ENCODE results near the gene RNF212B. TPM values are rescaled to one million over a fixed set of nuclear protein-coding genes. Genes with fewer than 3 reads are reported as not detected.
A peak's percentile ranks its signal among the peaks of the same experiment; 100 is the strongest.
"Not testable (repeated sequence)": the region's sequence is repeated elsewhere in the genome, so short reads cannot be mapped to it uniquely, and the experiment has no call there.

The RNF212B gene, protein sequence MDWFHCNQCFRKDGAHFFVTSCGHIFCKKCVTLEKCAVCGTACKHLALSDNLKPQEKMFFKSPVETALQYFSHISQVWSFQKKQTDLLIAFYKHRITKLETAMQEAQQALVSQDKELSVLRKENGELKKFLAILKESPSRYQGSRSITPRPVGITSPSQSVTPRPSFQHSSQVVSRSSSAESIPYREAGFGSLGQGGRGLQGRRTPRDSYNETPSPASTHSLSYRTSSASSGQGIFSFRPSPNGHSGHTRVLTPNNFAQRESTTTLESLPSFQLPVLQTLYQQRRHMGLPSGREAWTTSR
- total RNA-seq (2014; rRNA removed; shearing (Covaris generic); ENCODE audit: low replicate concordance): not detected in 2 replicates

DNA sequence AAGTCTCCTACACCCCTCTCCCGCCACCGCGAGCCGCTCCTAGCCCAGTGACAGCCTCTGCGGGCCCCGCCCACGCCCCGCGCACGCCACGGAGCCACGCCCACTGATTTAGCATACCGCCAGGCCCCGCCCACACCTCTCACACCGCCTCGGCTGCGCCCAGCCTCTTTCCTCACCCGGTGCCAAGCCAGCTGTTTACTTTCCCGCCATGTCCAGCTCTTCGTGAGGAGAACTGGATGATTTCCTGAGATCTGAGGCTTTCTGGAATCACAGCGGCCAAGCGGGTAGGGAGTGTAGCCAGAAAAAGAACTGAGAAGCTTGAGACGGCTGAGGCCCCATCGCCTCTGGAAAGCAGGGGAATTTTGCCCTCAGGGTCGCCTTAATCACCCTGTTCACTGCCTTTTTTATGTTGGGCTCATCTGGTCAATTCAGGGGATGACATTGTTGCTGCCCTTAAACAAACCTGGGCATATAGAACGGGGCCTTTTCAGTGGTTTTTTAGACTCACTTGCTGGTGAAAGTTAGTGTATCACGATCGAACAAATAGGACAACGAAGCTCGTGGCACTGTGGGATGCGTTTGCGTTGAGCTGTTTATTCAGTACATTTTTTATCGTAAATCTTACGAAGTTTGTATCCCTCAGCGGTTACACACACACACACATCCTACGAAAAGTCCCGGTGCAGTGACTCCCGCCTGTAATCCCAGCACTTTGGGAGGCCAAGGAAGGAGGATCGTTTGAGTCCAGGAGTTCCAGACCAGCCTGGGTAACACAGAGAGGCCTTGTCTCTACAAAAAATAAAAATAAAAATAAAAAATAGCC is at the start of gene RNF212B:
TSS of gene RNF212B (plus strand) at position 165 of the 823 bp plus-strand sequence. CDS start 2,410 bp downstream, outside the sequence.
- Histone ChIP-seq H3K4me2 (ENCODE audit: low read depth, low read length, poor library complexity, severe bottlenecking) (peak within 1 kb of the TSS; percentile 67), H3K27me3 (ENCODE audit: low read length) (no peaks in the 10 kb centered on the region; the same call in 1 of the 2 replicates), H3K9ac (ENCODE audit: low read length) (no peak within 1 kb of the TSS), H3K9me3 (ENCODE audit: low read length) (no peaks in the 10 kb centered on the region), H3K4me3 (ENCODE audit: low read length) (peak within 1 kb of the TSS; percentile 45; the same call in 1 of the 2 replicates), H3K9me2 (replicated peaks; ENCODE audit: insufficient read depth, low read length) (no peaks in the 10 kb centered on the region), H4K20me1 (ENCODE audit: insufficient read depth, low read depth, low read length) (no peaks in the 10 kb centered on the region), H3K4me1 (ENCODE audit: low read length) (peaks cover 27% of the 10 kb centered on the region), H2AFZ (ENCODE audit: low read length) (peak within 1 kb of the TSS; percentile 30; the same call in 1 of the 2 replicates), H3K79me2 (ENCODE audit: low read length) (no peaks in the 10 kb centered on the region), H3K36me3 (ENCODE audit: insufficient read depth, low read length) (no peaks in the 10 kb centered on the region), H3K27ac (ENCODE audit: low read length) (no peak within 1 kb of the TSS)
- DNase-seq: peak; percentile 89

DNA sequence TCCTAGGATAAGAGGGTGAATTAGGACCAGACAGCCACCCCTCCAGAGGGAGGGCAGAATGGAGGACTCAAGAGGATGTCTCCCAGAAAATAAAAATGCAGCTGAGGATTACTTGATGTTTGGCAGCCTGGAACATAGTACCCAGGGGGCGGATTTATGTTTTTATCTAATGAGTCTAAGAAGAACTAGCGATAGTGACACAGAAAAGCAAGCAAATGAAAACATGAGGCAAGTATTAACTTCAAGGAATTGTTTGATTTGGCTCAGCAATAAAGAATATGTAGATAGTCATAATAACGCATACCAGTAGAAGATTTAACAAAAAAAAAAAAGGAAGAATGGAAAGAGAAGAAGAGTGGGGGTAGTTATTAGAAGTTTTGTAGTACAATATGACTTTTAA is 44.3 kb upstream of the RNF212B start:
- Histone ChIP-seq H3K36me3 (ENCODE audit: insufficient read depth, low read length) (no peaks in the 10 kb centered on the region), H3K27me3 (ENCODE audit: low read length) (no peaks in the 10 kb centered on the region), H3K9ac (ENCODE audit: low read length) (no peak overlapping the region), H3K4me1 (ENCODE audit: low read length) (no peaks in the 10 kb centered on the region), H3K79me2 (ENCODE audit: low read length) (no peaks in the 10 kb centered on the region), H4K20me1 (ENCODE audit: insufficient read depth, low read depth, low read length) (no peaks in the 10 kb centered on the region), H3K27ac (ENCODE audit: low read length) (no peak overlapping the region), H3K4me3 (ENCODE audit: low read length) (no peak overlapping the region), H3K4me2 (ENCODE audit: low read depth, low read length, poor library complexity, severe bottlenecking) (no peak overlapping the region), H2AFZ (ENCODE audit: low read length) (no peak overlapping the region), H3K9me2 (replicated peaks; ENCODE audit: insufficient read depth, low read length) (no peaks in the 10 kb centered on the region), H3K9me3 (ENCODE audit: low read length) (no peaks in the 10 kb centered on the region)
- DNase-seq: no peak

DNA sequence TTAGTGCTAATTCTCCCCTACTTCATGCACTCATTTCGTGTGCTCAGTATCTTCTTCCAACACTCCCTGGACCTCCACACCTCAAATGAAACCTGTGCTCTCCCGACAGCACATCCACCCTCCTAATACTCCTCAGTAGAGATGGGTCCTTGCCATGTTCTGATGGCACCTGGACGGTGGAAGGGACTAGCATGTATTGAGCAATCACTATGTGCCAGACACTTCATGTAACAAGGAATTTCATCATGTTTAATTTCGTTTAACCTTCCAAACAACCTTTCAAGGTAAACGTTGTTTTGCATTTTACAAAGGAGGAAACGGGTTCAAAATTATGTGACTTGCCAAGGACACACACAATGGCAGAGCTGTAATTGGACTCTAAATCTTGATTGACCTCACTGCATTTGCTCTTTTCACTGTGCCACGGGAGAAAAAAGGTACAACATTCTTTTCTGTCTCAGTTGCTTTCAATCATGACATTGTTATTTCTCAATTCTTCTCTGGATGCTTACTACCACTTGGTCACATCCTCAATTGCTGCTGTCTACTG is 42.1 kb upstream of the RNF212B start:
- Histone ChIP-seq H2AFZ (ENCODE audit: low read length) (no peak overlapping the region), H3K4me1 (ENCODE audit: low read length) (no peaks in the 10 kb centered on the region), H3K79me2 (ENCODE audit: low read length) (no peaks in the 10 kb centered on the region), H3K27ac (ENCODE audit: low read length) (no peak overlapping the region), H3K36me3 (ENCODE audit: insufficient read depth, low read length) (no peaks in the 10 kb centered on the region), H3K9me3 (ENCODE audit: low read length) (no peaks in the 10 kb centered on the region), H3K4me2 (ENCODE audit: low read depth, low read length, poor library complexity, severe bottlenecking) (no peak overlapping the region), H3K27me3 (ENCODE audit: low read length) (no peaks in the 10 kb centered on the region), H4K20me1 (ENCODE audit: insufficient read depth, low read depth, low read length) (no peaks in the 10 kb centered on the region), H3K9ac (ENCODE audit: low read length) (no peak overlapping the region), H3K4me3 (ENCODE audit: low read length) (no peak overlapping the region), H3K9me2 (replicated peaks; ENCODE audit: insufficient read depth, low read length) (no peaks in the 10 kb centered on the region)
- DNase-seq: no peak

DNA sequence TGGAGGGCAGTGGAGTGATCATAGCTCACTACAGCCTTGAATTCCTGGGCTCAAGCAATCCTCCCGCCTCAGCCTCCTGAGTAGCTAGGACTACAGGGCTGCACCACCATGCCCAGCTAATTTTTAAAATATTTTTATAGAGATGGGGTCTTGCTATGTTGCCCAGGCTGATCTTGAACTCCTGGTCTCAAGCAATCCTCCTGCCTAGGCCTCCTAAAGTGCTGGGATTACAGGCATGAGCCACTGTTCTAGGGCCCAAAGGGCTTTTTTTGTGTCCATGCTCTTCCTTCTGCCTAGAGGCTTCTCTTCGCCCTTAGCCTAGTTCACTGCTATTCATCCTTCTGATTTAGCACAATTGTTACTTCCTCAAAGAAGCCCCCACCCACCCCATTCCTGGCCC is 41.2 kb upstream of the RNF212B start:
- H3K79me2 ChIP-seq (ENCODE audit: low read length); H3K27ac ChIP-seq (ENCODE audit: low read length); H3K4me3 ChIP-seq (ENCODE audit: low read length); H3K4me1 ChIP-seq (ENCODE audit: low read length); H3K27me3 ChIP-seq (ENCODE audit: low read length); DNase-seq; H3K9me2 ChIP-seq (replicated peaks; ENCODE audit: insufficient read depth, low read length); H3K9ac ChIP-seq (ENCODE audit: low read length); H4K20me1 ChIP-seq (ENCODE audit: insufficient read depth, low read depth, low read length); H2AFZ ChIP-seq (ENCODE audit: low read length); H3K9me3 ChIP-seq (ENCODE audit: low read length); H3K4me2 ChIP-seq (ENCODE audit: low read depth, low read length, poor library complexity, severe bottlenecking); H3K36me3 ChIP-seq (ENCODE audit: insufficient read depth, low read length): not testable (repeated sequence)

DNA sequence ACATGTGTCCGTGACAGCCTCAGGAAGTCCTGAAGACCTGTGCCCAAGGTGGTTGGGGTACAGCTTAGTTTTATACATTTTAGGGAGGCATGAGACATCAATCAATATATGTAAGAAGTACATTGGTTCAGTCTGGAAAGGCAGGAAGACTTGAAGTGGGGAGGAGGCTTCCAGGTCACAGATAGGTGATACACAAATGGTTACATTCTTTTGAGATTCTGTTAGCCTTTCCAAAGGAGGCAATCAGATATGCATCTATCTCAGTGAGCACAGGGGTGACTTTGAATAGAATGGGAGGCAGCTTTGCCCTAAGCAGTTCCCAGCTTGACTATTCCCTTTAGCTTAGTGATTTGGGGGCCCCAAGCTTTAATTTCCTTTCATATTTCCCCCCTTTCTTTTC is 38.6 kb upstream of the RNF212B start:
- not testable (repeated sequence) for H3K36me3 ChIP-seq (ENCODE audit: insufficient read depth, low read length); H3K4me2 ChIP-seq (ENCODE audit: low read depth, low read length, poor library complexity, severe bottlenecking); H3K4me3 ChIP-seq (ENCODE audit: low read length); H3K9ac ChIP-seq (ENCODE audit: low read length); H3K9me2 ChIP-seq (replicated peaks; ENCODE audit: insufficient read depth, low read length); H3K9me3 ChIP-seq (ENCODE audit: low read length); H4K20me1 ChIP-seq (ENCODE audit: insufficient read depth, low read depth, low read length); H3K27me3 ChIP-seq (ENCODE audit: low read length); H2AFZ ChIP-seq (ENCODE audit: low read length); H3K27ac ChIP-seq (ENCODE audit: low read length); H3K79me2 ChIP-seq (ENCODE audit: low read length); DNase-seq; H3K4me1 ChIP-seq (ENCODE audit: low read length)

DNA sequence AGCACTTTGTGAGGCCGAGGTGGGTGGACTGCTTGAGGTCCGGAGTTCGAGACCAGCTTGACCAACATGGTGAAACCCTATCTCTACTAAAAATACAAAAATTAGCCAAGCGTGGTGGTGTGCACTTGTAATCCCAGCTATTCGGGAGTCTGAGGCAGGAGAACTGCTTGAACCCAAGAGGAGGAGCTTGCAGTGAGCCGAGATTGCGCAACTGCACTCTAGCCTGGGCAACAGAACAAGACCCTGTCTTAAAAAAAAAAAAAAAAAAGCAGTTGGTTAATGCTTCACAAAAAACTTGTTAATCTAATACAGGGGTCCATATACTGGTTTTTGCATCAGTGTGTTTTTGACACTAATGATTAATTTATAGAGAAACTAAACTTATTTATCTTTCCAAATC is 35.7 kb upstream of the RNF212B start:
- Histone ChIP-seq H3K27me3 (ENCODE audit: low read length) (no peaks in the 10 kb centered on the region), H3K27ac (ENCODE audit: low read length) (no peak overlapping the region), H3K9me2 (replicated peaks; ENCODE audit: insufficient read depth, low read length) (no peaks in the 10 kb centered on the region), H3K36me3 (ENCODE audit: insufficient read depth, low read length) (no peaks in the 10 kb centered on the region), H3K9ac (ENCODE audit: low read length) (no peak overlapping the region), H3K79me2 (ENCODE audit: low read length) (no peaks in the 10 kb centered on the region), H2AFZ (ENCODE audit: low read length) (no peak overlapping the region), H3K4me1 (ENCODE audit: low read length) (peaks cover 6% of the 10 kb centered on the region; the same call in 1 of the 2 replicates), H4K20me1 (ENCODE audit: insufficient read depth, low read depth, low read length) (no peaks in the 10 kb centered on the region), H3K4me2 (ENCODE audit: low read depth, low read length, poor library complexity, severe bottlenecking) (no peak overlapping the region), H3K9me3 (ENCODE audit: low read length) (no peaks in the 10 kb centered on the region), H3K4me3 (ENCODE audit: low read length) (no peak overlapping the region)
- peak; percentile 11 for DNase-seq

DNA sequence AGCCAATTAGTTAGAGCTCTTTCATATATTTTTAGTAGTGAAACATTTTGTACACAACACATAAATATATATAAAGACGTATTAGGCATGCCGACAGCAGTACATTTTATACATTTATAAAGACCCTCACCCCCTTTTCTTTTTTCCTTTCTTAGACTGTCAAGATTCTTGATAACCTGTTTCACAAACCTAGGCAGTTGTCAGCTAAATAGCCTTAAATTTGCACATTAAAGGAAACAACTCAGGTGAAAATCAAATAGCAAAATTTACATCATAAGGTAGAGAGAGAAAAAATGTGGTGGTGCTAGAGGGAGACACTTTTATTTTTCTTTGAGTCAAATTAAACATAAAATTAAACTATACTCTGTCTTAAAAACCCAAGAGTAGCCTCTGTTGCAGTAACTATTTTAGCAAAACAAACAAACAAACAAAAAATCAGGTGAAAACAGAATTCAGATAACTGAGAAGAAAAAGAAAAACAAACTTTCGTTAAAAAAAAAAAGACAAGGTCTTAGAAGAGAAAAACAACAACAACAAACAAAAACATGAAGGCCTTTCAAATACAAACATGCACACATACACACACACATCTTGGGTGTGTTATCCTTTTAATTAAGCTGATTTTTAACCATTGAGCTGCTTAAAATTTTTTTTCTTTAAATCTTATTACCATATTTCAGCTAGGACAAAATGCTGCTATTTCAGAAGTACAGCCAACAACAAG is 31.2 kb upstream of the RNF212B start:
- Histone ChIP-seq H3K4me2 (ENCODE audit: low read depth, low read length, poor library complexity, severe bottlenecking) (no peak overlapping the region), H3K27me3 (ENCODE audit: low read length) (no peaks in the 10 kb centered on the region), H4K20me1 (ENCODE audit: insufficient read depth, low read depth, low read length) (no peaks in the 10 kb centered on the region), H3K9ac (ENCODE audit: low read length) (no peak overlapping the region), H3K79me2 (ENCODE audit: low read length) (no peaks in the 10 kb centered on the region), H3K27ac (ENCODE audit: low read length) (no peak overlapping the region), H3K4me1 (ENCODE audit: low read length) (peaks cover 6% of the 10 kb centered on the region; the same call in 1 of the 2 replicates), H3K9me2 (replicated peaks; ENCODE audit: insufficient read depth, low read length) (no peaks in the 10 kb centered on the region), H3K9me3 (ENCODE audit: low read length) (no peaks in the 10 kb centered on the region), H3K4me3 (ENCODE audit: low read length) (no peak overlapping the region), H3K36me3 (ENCODE audit: insufficient read depth, low read length) (no peaks in the 10 kb centered on the region), H2AFZ (ENCODE audit: low read length) (no peak overlapping the region)
- DNase-seq: no peak

DNA sequence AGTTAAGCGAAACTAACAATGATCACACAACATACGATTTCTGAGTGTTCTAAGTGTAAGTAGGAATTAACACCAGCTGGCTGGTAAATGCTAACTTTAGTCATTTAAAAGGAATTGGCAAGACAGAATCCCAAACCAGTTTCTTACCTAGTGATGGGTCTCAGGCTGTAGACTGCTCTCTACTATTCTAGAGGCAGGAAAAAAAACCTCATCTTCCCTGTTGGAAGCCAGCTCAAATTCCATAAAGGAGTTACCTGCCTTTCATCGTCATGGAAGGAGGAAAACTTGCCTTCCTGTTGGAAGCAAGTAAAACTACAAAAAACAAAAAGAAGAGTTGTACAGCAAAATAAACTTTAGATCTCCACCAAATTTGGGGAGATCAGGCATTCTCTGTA is 30.6 kb upstream of the RNF212B start:
- Histone ChIP-seq H3K36me3 (ENCODE audit: insufficient read depth, low read length) (no peaks in the 10 kb centered on the region), H3K4me1 (ENCODE audit: low read length) (peaks cover 6% of the 10 kb centered on the region; the same call in 1 of the 2 replicates), H3K4me2 (ENCODE audit: low read depth, low read length, poor library complexity, severe bottlenecking) (no peak overlapping the region), H3K9me2 (replicated peaks; ENCODE audit: insufficient read depth, low read length) (no peaks in the 10 kb centered on the region), H2AFZ (ENCODE audit: low read length) (no peak overlapping the region), H3K79me2 (ENCODE audit: low read length) (no peaks in the 10 kb centered on the region), H3K4me3 (ENCODE audit: low read length) (no peak overlapping the region), H3K9me3 (ENCODE audit: low read length) (no peaks in the 10 kb centered on the region), H3K9ac (ENCODE audit: low read length) (no peak overlapping the region), H3K27ac (ENCODE audit: low read length) (no peak overlapping the region), H3K27me3 (ENCODE audit: low read length) (no peaks in the 10 kb centered on the region), H4K20me1 (ENCODE audit: insufficient read depth, low read depth, low read length) (no peaks in the 10 kb centered on the region)
- DNase-seq: no peak
